ENCODE data around the gene OLFML2A.
A peak's percentile ranks its signal among the peaks of the same experiment; 100 is the strongest.

Gene OLFML2A

GRCh38 chr9:124854822-124855221, 77.9 kb downstream of the OLFML2A start:
- H3K4me1 Mint-ChIP-seq: peaks cover 31% of the 10 kb centered on the region
- TF ChIP-seq, protein P1, sequence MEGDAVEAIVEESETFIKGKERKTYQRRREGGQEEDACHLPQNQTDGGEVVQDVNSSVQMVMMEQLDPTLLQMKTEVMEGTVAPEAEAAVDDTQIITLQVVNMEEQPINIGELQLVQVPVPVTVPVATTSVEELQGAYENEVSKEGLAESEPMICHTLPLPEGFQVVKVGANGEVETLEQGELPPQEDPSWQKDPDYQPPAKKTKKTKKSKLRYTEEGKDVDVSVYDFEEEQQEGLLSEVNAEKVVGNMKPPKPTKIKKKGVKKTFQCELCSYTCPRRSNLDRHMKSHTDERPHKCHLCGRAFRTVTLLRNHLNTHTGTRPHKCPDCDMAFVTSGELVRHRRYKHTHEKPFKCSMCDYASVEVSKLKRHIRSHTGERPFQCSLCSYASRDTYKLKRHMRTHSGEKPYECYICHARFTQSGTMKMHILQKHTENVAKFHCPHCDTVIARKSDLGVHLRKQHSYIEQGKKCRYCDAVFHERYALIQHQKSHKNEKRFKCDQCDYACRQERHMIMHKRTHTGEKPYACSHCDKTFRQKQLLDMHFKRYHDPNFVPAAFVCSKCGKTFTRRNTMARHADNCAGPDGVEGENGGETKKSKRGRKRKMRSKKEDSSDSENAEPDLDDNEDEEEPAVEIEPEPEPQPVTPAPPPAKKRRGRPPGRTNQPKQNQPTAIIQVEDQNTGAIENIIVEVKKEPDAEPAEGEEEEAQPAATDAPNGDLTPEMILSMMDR (IDR thresholded peaks at IDR 0.05; ENCODE audit: unreplicated experiment in 3 of 3): no peak
- H3K9me3 Mint-ChIP-seq: no peaks in the 10 kb centered on the region
- peak overlapping the region in 1 of 3 experiments; percentile 27 for H3K27ac Mint-ChIP-seq
- peaks cover 5% of the 10 kb centered on the region for H3K27me3 Mint-ChIP-seq (ENCODE audit: low read depth)
- peaks cover 19% of the 10 kb centered on the region for H3K36me3 Mint-ChIP-seq (ENCODE audit: low read depth)
- peak overlapping the region; percentile 5 to 41 (median 10) for H3K4me3 Mint-ChIP-seq

DNA sequence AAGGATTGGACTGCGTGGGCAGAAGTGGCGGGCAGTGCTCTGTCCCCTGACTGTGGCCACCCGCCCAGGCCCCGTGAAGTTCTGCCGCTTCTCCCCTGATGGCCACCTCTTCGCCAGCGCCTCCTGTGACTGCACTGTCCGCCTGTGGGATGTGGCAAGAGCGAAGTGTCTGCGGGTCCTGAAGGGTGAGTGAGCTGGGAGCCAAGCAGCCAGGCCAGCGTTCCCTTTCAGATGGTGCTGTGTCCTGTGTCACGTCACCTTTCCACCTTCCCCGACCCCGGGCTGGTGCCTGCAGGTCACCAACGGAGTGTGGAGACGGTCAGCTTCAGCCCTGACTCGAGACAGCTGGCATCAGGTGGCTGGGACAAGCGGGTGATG, 78.6 kb downstream of the OLFML2A start:
- peaks cover 27% of the 10 kb centered on the region for H3K36me3 Mint-ChIP-seq (ENCODE audit: low read depth)
- peak overlapping the region in 1 of 3 experiments; percentile 27 for H3K27ac Mint-ChIP-seq
- TF ChIP-seq, protein P1 (IDR thresholded peaks at IDR 0.05; ENCODE audit: unreplicated experiment in 3 of 3): no peak
- H3K4me3 Mint-ChIP-seq: no peak overlapping the region
- peaks cover 33% of the 10 kb centered on the region for H3K4me1 Mint-ChIP-seq
- H3K9me3 Mint-ChIP-seq: no peaks in the 10 kb centered on the region
- peaks cover 5% of the 10 kb centered on the region for H3K27me3 Mint-ChIP-seq (ENCODE audit: low read depth)

DNA sequence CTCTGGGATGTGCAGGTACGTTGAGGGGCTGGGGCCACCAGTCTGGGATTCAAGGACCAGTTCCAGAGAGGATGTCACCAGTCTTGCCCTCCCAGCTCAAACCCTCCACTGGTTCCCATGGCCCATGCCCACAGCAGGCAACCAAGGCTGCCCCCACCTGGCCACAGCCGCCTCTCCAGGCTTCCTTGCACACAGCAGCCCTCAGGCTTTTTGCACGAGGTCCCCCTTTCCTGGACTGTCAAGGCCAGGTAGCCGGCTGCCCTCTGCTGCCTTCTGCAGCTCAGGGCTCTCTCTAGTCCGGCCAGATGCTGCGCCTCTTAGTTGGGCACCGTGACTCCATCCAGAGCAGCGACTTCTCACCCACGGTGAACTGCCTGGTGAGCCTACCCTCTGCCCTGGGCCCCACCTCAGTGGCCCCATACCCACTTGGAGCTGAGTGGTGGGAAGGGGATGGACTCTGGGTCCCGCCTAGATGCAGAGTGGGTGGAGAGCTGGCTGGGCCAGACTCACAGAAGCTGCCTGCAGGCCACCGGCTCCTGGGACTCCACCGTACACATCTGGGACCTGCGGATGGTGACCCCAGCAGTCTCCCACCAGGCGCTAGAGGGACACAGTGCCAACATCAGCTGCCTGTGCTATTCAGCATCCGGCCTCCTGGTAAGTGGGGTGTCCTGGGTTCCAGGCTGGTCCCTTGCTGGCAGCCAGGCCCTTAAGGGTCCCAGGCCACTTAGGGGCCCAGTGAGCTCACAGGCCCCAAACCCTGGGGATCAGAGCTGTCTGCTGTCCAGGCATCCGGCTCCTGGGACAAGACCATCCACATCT, 79.2 kb downstream of the OLFML2A start:
- Mint-ChIP-seq H3K27me3 (ENCODE audit: low read depth) (peaks cover 2% of the 10 kb centered on the region), H3K9me3 (no peaks in the 10 kb centered on the region), H3K36me3 (ENCODE audit: low read depth) (peaks cover 30% of the 10 kb centered on the region), H3K4me1 (peaks cover 32% of the 10 kb centered on the region), H3K4me3 (no peak overlapping the region), H3K27ac (no peak overlapping the region)
- TF ChIP-seq, protein P1 (IDR thresholded peaks at IDR 0.05; ENCODE audit: unreplicated experiment in 3 of 3): peak; percentile 19 to 26 (median 21)

DNA sequence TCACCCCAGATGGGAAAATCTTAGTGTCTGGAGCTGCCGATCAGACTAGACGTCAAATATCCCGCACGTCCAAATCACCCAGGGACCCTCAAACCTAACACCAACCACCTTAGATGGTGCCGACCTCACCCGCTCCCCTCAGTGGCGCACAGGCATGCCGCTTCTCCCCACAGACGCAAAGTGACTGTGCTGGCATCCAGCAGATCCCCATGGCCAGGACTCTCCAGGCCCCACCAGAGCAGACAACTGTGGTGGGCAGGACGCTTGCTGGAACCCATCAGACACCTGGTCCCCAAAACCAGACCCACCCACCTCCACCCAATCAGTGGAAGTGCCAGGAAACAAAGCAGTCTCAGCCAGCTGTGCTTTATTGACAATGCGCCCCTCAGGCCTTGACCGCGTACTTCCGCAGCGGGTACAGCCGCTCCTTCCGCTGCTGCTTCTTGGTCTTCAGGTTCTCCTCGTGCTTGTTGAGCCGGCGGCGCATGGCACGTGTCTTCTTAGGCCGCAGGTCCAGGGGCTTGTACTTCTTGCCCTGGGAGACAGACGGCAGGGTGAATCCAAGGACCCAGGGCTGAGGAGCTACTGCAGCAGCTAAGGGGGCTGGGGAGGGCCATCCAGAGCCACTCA, 80.7 kb downstream of the OLFML2A start:
- Mint-ChIP-seq H3K4me1 (peaks cover 32% of the 10 kb centered on the region), H3K27me3 (ENCODE audit: low read depth) (no peaks in the 10 kb centered on the region), H3K27ac (no peak overlapping the region), H3K9me3 (no peaks in the 10 kb centered on the region), H3K36me3 (ENCODE audit: low read depth) (peaks cover 32% of the 10 kb centered on the region), H3K4me3 (peak overlapping the region in 2 of 3 experiments; percentile 25 to 49)
- TF ChIP-seq, protein P1 (IDR thresholded peaks at IDR 0.05; ENCODE audit: unreplicated experiment in 3 of 3): no peak

DNA sequence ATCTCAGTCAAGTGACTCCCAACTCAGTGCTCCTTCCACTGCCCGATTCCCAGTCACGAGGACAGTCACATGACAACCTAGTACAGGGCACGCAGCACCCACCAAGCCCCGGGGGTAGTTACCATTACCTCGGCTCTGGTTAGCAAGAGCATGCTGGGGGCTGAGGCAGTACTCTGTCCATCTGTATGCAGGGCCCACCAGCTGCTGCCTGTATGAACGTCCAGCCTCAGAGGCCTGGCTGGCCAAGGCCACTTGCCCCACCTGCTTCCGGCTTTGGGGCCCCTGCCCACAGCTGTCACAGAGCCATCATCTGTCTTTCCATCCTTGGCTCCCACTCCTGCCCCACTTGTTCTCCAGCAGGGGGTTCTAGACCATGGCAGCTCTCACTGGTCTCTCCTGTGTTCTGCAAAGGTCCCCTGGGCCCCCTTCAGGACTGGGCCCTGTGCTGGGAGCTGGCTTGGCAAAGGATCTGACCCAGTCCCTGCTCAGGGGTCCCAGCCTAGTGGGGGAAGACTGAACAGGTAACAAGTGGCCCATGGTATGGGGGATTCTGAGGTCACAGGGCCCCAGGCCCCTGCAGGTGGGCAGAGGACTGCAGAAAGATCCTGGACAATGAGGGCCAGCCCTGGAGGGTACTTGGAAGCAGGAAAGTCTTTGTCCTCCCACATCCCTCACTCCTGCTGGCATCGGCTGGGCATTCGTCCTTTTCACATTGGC, 81.6 kb downstream of the OLFML2A start:
- Mint-ChIP-seq H3K36me3 (ENCODE audit: low read depth) (peaks cover 32% of the 10 kb centered on the region), H3K9me3 (no peaks in the 10 kb centered on the region), H3K4me1 (peaks cover 31% of the 10 kb centered on the region), H3K4me3 (peak overlapping the region in 2 of 3 experiments; percentile 8 to 35), H3K27me3 (ENCODE audit: low read depth) (no peaks in the 10 kb centered on the region), H3K27ac (no peak overlapping the region)
- TF ChIP-seq, protein P1 (IDR thresholded peaks at IDR 0.05; ENCODE audit: unreplicated experiment in 3 of 3): no peak
